Measurements from ENCODE around the gene LZTS2. TPM values are rescaled to one million over a fixed set of nuclear protein-coding genes. Genes with fewer than 3 reads are reported as not detected.
A peak's percentile ranks its signal among the peaks of the same experiment; 100 is the strongest.

Gene LZTS2
- total RNA-seq, 1 experiment from 2014 or later = 108 TPM

GRCh38 chr10:100984672-100985177 lies 14.9 kb upstream of the LZTS2 start:
- no peak for DNase-seq
- Histone ChIP-seq H3K27me3 (ENCODE audit: control insufficient read depth, insufficient read depth, low read length) (no peaks in the 10 kb centered on the region), H3K36me3 (replicated peaks; ENCODE audit: control insufficient read depth, insufficient read depth, low read length) (peaks cover 13% of the 10 kb centered on the region), H3K4me3 (ENCODE audit: insufficient read depth, low read depth, low read length) (no peak overlapping the region)

DNA sequence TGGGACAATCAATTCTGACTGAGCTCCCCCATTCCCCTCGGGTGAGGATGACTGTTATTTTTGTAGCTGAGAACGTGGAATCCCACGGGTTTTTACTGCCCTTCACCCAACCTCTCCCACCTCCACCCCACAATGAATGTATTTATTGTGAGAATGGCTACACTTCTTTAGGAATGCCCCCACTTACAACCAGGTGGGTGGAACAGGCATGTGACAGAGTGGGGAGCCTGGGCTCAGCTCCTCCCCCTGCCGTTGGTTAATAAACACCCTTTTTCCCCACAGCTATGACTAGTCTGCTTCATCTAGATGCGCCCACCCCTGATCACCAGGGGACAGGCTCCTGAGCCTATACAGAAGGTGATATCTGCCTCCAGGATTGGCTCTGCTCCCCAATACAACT lies 14.3 kb upstream of the LZTS2 start:
- H3K27me3 ChIP-seq (ENCODE audit: control insufficient read depth, insufficient read depth, low read length) = no peaks in the 10 kb centered on the region
- no peak overlapping the region for H3K4me3 ChIP-seq (ENCODE audit: insufficient read depth, low read depth, low read length)
- H3K36me3 ChIP-seq (replicated peaks; ENCODE audit: control insufficient read depth, insufficient read depth, low read length) = peaks cover 15% of the 10 kb centered on the region
- DNase-seq = no peak

DNA sequence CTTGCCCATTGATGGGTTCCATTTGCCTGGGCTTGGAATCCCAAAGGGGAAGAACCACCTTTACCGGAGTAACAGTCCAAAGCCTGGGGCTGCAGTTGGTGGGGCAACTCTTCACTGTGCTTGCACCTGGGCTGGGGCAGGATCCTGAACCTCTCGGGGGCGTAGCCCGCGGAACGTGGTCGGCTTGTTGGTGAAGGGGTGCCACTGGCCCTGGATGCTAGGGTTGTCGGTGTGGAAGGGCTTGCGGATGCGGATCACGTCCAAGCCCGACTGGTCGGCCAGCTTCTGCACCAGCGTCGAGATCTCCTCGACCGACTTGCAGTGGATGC lies 13.0 kb upstream of the LZTS2 start:
- no peak for DNase-seq
- Histone ChIP-seq H3K27me3 (ENCODE audit: control insufficient read depth, insufficient read depth, low read length) (no peaks in the 10 kb centered on the region), H3K36me3 (replicated peaks; ENCODE audit: control insufficient read depth, insufficient read depth, low read length) (peaks cover 25% of the 10 kb centered on the region), H3K4me3 (ENCODE audit: insufficient read depth, low read depth, low read length) (peak overlapping the region; percentile 93)

DNA sequence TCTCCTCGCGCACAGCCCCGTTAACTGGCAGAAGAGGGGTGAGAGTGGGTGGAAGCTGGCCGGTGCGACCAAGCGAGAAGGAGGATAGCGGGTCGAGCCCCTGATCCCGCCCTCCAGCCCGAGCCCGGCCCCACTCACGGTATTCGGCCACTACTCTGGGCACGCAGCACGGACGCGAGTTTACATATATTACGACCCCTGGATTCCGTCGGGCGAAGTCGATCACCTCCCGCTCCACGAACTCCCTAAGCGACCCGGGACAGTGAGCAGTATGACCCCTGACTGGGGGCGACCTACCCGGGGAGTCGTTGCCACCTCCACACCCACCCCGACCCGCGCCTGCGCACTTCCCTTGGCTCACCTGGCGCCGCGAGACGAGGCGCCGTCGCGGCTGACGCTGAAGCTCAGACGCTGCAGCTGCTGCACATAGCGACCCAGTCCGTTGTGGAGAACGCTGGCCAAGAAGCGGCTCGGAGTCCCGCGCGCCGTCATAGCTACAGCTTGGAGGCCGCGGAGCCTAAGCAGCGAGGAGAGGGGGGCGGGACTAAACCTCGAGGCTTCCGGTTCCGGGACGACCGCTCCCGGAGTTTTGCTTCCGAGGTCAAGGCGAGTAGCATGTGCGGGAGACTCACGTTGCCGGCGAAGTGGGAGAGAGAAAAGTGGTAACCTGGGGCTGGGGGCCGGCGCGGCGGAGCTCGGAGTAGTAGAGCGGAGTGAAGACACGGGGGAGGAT lies 12.5 kb upstream of the LZTS2 start, which contains the start of the genes MRPL43 and TWNK:
Gene MRPL43 (minus strand): TSS at position 546 of the 733 bp plus-strand sequence. CDS start 54 bp downstream, at position 492.
Gene TWNK (plus strand): TSS at position 592 of the 733 bp plus-strand sequence. CDS start 668 bp downstream, outside the sequence.
- DNase-seq = peak; percentile 96
- Histone ChIP-seq H3K4me3 (ENCODE audit: insufficient read depth, low read depth, low read length) (peak within 1 kb of the TSS; percentile 93), H3K36me3 (replicated peaks; ENCODE audit: control insufficient read depth, insufficient read depth, low read length) (peaks cover 25% of the 10 kb centered on the region), H3K27me3 (ENCODE audit: control insufficient read depth, insufficient read depth, low read length) (no peaks in the 10 kb centered on the region)

DNA sequence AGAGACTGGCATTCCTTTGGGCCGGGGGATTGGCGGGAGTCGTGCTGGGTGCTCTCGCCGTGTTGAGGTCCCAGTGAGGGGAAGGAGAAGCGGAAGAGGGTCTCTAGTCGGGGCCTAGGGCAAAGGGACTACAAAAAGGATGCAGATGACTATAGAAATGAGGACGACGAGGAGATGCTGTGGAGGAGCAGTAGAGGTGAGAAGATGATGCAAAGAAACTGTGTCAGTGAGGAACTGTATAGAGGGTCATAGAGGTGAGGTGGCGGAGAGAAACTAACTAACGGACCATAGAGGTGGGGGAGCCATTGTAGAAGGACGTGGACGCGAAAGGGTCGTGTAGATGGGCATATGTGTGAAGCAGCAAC lies 11.9 kb upstream of the LZTS2 start:
- H3K27me3 ChIP-seq (ENCODE audit: control insufficient read depth, insufficient read depth, low read length) = no peaks in the 10 kb centered on the region
- DNase-seq = no peak
- H3K36me3 ChIP-seq (replicated peaks; ENCODE audit: control insufficient read depth, insufficient read depth, low read length) = peaks cover 26% of the 10 kb centered on the region
- H3K4me3 ChIP-seq (ENCODE audit: insufficient read depth, low read depth, low read length) = peak overlapping the region; percentile 93

DNA sequence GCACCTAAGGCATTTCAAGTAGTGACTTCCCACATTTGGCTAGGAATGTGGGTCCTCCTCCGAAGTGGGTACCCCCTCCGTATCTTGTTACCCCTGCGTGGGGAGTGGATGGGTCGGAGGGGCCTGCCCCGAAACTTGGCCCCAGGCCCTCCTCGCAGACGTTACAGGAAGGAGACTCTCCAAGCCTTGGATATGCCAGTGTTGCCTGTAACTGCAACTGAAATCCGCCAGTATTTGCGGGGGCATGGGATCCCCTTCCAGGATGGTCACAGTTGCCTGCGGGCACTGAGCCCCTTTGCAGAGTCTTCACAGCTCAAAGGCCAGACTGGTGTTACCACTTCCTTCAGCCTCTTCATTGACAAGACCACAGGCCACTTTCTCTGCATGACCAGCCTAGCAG lies 11.4 kb upstream of the LZTS2 start:
- peak overlapping the region; percentile 93 for H3K4me3 ChIP-seq (ENCODE audit: insufficient read depth, low read depth, low read length)
- H3K27me3 ChIP-seq (ENCODE audit: control insufficient read depth, insufficient read depth, low read length) = no peaks in the 10 kb centered on the region
- H3K36me3 ChIP-seq (replicated peaks; ENCODE audit: control insufficient read depth, insufficient read depth, low read length) = peaks cover 26% of the 10 kb centered on the region
- DNase-seq = no peak

DNA sequence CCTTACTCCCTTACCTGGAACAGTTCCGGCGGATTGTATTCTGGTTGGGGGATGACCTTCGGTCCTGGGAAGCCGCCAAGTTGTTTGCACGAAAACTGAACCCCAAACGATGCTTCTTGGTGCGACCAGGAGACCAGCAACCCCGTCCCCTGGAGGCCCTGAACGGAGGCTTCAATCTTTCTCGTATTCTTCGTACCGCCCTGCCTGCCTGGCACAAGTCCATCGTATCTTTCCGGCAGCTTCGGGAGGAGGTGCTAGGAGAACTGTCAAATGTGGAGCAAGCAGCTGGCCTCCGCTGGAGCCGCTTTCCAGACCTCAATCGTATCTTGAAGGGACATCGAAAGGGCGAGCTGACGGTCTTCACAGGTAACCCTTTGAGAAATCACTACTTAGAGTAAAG lies 10.5 kb upstream of the LZTS2 start:
- no peak overlapping the region for H3K4me3 ChIP-seq (ENCODE audit: insufficient read depth, low read depth, low read length)
- H3K27me3 ChIP-seq (ENCODE audit: control insufficient read depth, insufficient read depth, low read length) = no peaks in the 10 kb centered on the region
- peaks cover 35% of the 10 kb centered on the region for H3K36me3 ChIP-seq (replicated peaks; ENCODE audit: control insufficient read depth, insufficient read depth, low read length)
- DNase-seq = no peak

GRCh38 chr10:100993986-100994708 lies 5.5 kb upstream of the LZTS2 start:
- peak; percentile 81 for DNase-seq
- H3K4me3 ChIP-seq (ENCODE audit: insufficient read depth, low read depth, low read length) = no peak overlapping the region
- peaks cover 33% of the 10 kb centered on the region for H3K36me3 ChIP-seq (replicated peaks; ENCODE audit: control insufficient read depth, insufficient read depth, low read length)
- H3K27me3 ChIP-seq (ENCODE audit: control insufficient read depth, insufficient read depth, low read length) = no peaks in the 10 kb centered on the region

DNA sequence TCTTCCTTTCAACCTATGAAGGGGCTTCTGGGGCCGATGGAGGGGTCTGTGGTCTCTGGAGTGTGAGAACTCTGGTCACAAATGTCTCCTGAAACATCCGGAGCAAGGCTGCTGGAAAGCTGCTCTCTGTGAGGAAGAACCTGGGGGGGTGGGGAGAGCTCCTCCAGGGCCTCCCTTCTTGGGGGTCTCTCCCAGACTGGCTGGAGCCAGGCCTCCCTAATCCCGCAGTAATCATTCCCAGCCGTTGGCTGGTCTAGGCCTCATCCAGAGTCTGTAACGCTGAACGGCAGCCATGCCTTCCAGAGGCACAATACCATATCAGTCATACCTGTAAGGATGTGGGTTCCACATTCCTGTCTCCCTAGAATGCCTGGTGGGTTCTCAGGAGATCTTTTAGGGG lies 4.4 kb upstream of the LZTS2 start:
- no peak for DNase-seq
- H3K27me3 ChIP-seq (ENCODE audit: control insufficient read depth, insufficient read depth, low read length) = no peaks in the 10 kb centered on the region
- H3K4me3 ChIP-seq (ENCODE audit: insufficient read depth, low read depth, low read length) = no peak overlapping the region
- peaks cover 27% of the 10 kb centered on the region for H3K36me3 ChIP-seq (replicated peaks; ENCODE audit: control insufficient read depth, insufficient read depth, low read length)

GRCh38 chr10:100996678-100997359 lies 2.8 kb upstream of the LZTS2 start:
- peak overlapping the region; percentile 95 for H3K4me3 ChIP-seq (ENCODE audit: insufficient read depth, low read depth, low read length)
- no peaks in the 10 kb centered on the region for H3K27me3 ChIP-seq (ENCODE audit: control insufficient read depth, insufficient read depth, low read length)
- DNase-seq = peak; percentile 97
- peaks cover 14% of the 10 kb centered on the region for H3K36me3 ChIP-seq (replicated peaks; ENCODE audit: control insufficient read depth, insufficient read depth, low read length)

DNA sequence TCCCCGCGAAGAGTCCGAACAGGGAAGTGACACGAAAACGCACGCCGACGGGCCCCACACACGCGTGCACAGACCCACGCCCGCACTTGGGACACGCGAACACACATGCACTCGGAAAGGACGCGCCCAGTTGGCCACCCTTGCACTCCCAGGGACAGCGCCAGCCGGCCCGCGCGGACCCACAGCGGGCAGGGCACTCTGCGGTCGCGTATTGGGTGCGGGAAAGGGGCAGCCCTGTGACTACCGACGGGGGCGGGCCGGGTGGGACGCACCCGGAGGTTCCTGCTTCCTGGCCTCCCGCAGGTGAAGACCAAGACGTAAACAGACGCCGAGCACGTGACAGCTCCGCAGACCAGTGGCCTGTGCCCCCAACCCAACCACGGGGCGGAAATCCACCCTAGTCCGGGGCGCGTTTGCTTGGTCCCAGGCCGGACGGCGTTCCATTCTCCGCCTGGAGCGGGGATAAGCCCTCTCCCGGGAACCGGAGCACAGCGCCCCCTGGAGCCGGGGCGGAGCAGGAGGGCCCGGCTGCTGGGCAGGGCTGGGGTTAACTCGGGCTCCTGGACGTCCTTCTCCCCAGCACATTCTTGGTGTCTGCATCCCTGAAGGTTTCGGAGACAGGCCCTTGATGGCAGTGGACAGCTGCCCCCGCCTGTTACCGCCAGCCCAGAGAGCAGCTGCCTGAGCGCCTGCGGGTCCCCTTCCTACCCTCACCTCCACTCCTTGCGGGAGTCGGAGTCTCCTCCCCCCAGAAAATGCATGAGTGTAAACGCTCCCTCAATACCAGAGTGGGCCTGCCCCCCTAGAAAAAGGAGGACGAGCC lies 2.0 kb upstream of the LZTS2 start:
- Histone ChIP-seq H3K36me3 (replicated peaks; ENCODE audit: control insufficient read depth, insufficient read depth, low read length) (peaks cover 14% of the 10 kb centered on the region), H3K4me3 (ENCODE audit: insufficient read depth, low read depth, low read length) (peak overlapping the region; percentile 95), H3K27me3 (ENCODE audit: control insufficient read depth, insufficient read depth, low read length) (no peaks in the 10 kb centered on the region)
- DNase-seq = peak; percentile 96

DNA sequence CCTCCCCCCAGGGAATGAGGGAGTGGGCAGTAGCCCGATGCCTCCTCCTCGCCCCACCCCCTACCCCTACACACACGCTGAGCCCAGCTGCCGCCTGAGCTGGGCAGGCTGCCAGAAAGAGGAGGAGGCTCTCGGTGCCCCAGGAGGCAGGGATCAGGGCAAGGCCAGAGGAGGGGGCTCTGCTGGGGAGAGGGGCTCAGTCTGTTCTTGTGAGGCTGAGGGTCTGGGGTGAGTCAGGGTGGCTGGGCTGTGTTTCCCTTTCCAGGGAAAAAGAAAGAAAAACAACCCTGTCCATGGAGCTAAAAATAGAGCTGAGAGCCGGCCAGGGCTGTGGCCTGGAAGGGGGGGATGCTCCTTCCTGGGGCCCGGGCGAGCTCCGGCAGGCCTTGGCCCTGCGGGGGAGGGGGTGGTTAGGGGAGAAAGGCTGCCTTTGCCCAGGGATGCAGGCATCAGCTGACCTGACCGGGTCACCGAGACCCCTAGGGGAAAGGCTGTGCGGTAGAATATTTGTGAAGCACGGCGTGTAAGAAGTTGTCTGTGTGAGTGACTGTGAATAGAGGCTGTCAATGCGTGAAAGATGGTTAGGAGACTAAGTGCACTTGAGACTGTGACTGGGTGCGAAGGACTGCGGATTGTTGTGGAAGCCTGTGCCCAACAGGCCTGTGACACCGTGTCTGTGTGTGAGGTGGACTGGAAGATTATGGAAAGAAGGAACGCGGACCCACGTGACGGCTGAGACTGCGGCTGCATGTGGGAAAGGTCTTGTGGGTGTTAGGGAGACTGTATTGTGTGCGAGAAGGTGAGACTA lies 1.2 kb upstream of the LZTS2 start:
- Histone ChIP-seq H3K27me3 (ENCODE audit: control insufficient read depth, insufficient read depth, low read length) (no peaks in the 10 kb centered on the region), H3K4me3 (ENCODE audit: insufficient read depth, low read depth, low read length) (peak overlapping the region; percentile 95), H3K36me3 (replicated peaks; ENCODE audit: control insufficient read depth, insufficient read depth, low read length) (peaks cover 18% of the 10 kb centered on the region)
- DNase-seq = peak; percentile 95

GRCh38 chr10:100998991-100999741 lies 442 bp upstream of the LZTS2 start:
- H3K36me3 ChIP-seq (replicated peaks; ENCODE audit: control insufficient read depth, insufficient read depth, low read length) = peaks cover 13% of the 10 kb centered on the region
- H3K27me3 ChIP-seq (ENCODE audit: control insufficient read depth, insufficient read depth, low read length) = no peaks in the 10 kb centered on the region
- peak; percentile 96 for DNase-seq
- peak overlapping the region; percentile 95 for H3K4me3 ChIP-seq (ENCODE audit: insufficient read depth, low read depth, low read length)
